Epithelial cell of esophagus (primary cell): ENCODE measurements around the gene OPN1SW.

Source experiments
- DNase-seq: peaks from one replicate; pipeline ENCODE4 v3.0.0; 2010; ENCODE audit warnings: low read depth
- H3K4me3 ChIP-seq: 2 replicates; pipeline ENCODE4 v1.5.1; 2011; ENCODE audit warnings: mild to moderate bottlenecking, low read length, control low read depth
- TF ChIP-seq, protein P1 (sequence below): IDR thresholded peaks from 2 replicates; pipeline ENCODE4 v1.5.1; 2011; ENCODE audit warnings: low read depth, mild to moderate bottlenecking, low read length, control low read depth, inconsistent platforms; ENCODE audit not compliant: insufficient read depth; ENCODE audit errors: missing control alignments

Gene OPN1SW

DNA sequence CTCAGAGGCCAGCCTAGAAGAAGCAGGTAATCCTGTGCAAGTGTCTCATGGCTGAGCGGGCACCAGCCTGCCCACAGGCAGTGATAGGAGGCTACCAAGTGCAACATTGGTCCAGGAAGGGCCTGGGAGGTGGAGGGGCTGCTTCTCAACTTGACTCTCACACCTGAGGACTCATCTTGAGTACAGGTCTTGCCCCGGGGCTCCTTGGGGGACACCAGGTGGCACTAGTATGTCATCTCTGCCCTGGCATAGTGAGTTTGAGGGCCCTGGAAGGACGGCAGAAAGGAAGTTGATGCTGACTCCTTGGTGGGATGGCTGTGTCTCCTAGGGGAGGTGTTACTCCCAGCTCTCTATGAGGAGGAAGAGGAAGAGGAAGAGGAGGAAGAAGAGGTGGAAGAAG lies 18.4 kb upstream of the OPN1SW start:
- peak; percentile 15 for DNase-seq
- no peak overlapping the region for H3K4me3 ChIP-seq
- TF ChIP-seq, protein P1, sequence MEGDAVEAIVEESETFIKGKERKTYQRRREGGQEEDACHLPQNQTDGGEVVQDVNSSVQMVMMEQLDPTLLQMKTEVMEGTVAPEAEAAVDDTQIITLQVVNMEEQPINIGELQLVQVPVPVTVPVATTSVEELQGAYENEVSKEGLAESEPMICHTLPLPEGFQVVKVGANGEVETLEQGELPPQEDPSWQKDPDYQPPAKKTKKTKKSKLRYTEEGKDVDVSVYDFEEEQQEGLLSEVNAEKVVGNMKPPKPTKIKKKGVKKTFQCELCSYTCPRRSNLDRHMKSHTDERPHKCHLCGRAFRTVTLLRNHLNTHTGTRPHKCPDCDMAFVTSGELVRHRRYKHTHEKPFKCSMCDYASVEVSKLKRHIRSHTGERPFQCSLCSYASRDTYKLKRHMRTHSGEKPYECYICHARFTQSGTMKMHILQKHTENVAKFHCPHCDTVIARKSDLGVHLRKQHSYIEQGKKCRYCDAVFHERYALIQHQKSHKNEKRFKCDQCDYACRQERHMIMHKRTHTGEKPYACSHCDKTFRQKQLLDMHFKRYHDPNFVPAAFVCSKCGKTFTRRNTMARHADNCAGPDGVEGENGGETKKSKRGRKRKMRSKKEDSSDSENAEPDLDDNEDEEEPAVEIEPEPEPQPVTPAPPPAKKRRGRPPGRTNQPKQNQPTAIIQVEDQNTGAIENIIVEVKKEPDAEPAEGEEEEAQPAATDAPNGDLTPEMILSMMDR: peak; percentile 15

DNA sequence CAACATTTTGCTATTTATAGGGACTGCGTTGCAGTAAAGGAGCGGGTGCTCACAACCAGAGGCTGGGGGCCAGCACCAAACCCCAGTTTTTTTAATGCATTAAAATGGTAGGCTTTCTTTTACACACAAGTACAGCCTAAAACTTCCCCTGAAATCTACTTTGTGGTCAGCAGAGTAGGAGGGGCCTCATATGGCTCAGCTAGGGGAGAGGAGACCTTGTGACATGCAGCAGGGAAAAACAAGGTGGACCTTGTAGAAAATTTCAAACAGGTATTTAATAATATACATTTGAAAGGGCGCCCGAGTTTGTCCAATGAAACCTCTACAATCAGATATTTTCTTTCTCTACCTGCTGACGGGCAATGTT lies 17.6 kb upstream of the OPN1SW start:
- no peak overlapping the region for H3K4me3 ChIP-seq
- DNase-seq: no peak
- TF ChIP-seq, protein P1: no peak

DNA sequence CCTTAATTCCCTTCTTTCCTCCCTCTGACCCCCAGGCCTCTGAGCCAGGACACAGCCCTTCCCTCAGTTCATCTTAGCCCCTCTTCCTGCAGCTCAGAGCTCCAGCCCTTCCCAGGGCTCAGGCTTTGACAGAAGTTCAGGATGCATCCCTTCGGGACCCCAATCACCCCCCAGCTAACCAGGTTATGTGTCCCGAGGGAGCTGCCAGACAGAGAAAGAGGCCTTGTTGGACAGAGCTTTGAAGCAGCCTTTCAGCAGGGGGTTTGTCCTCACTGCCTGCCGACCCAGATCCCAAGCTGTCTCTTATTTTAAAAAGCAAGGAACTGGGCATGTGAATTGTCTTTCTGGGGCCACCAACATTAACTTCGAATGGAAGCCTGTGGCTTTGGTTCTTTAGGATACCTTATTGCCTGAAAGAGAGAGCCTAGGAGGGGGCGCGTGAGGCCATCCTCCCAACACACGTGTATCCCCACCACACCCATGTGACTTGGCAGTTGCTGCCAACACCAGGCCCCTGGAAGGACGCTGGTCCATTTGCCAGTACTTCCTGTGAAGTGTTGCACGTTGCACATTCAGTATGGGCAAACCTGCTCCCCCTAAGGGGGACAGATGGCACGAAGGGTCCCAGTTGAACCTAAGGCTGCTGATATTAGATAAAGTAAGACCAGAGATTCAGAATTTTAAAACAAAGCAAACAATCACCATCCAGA lies 17.0 kb upstream of the OPN1SW start:
- no peak for DNase-seq
- no peak overlapping the region for H3K4me3 ChIP-seq
- TF ChIP-seq, protein P1: no peak

DNA sequence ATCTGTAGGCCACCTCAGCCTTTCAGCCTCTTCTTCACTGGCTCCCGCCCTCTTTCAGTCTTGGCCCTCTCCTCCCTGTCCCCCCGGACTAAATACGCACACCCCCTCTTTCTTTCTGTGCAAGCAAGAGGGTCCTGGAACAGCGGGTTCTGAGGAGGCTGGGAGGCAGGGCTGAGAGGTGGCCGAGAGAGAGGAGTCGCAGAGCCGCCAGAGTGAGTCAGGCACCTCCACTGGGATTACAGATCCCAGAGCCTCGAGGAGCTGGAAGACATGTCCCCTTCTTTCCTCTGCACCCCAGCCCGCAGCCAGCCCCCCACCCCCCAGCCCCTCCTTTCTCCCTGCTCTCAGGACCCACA lies 16.4 kb upstream of the OPN1SW start:
- peak; percentile 20 for DNase-seq
- TF ChIP-seq, protein P1: no peak
- H3K4me3 ChIP-seq: peak overlapping the region; percentile 56

DNA sequence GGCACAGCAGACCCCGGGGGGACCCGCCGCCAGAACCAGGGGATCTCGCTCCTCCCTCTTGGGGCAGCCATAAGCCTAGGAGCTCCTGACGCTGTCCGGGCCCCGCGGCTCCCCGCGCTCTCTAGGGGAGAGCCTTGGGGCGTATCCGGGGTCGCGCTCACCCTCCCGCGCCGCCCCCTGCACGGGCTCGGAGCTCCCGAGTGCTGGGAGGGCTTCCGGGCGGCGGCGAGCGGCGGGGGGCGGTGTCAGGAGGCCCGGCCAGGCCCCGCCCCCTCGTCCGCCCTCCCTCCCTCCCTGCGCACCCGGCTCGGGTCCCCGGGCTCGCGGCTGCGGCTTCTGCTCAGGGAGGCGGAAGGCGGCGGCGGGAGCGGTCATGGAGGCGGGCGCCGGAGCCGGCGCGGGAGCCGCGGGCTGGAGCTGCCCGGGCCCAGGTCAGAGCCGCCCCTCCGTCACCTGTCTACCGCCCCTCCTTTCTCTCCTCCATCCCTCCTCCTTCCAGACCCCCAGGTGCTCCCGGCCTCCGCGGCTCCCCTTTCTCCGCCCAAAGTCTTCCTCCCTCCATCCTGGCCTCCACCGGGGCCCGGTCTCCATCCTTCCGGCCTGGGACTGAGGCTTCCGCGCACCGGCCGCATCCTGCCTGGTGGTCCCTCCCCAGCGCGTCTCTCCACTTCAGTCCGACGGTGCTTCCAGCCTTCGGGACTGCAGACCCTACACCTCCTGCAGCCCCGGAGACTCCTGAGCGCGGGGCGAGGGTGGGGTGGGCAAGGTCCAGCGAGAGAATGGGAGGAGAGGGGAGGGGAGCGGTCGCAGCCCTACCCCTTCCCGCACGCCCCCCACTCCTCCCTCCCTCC lies 15.8 kb upstream of the OPN1SW start, which contains the start of gene CCDC136:
Gene CCDC136, plus strand, starts transcription at position 848 of the 851 bp plus-strand sequence. CDS start 444 bp downstream, outside the sequence.
- H3K4me3 ChIP-seq: peak within 1 kb of the TSS; percentile 56
- DNase-seq: peak; percentile 67
- TF ChIP-seq, protein P1: no peak

DNA sequence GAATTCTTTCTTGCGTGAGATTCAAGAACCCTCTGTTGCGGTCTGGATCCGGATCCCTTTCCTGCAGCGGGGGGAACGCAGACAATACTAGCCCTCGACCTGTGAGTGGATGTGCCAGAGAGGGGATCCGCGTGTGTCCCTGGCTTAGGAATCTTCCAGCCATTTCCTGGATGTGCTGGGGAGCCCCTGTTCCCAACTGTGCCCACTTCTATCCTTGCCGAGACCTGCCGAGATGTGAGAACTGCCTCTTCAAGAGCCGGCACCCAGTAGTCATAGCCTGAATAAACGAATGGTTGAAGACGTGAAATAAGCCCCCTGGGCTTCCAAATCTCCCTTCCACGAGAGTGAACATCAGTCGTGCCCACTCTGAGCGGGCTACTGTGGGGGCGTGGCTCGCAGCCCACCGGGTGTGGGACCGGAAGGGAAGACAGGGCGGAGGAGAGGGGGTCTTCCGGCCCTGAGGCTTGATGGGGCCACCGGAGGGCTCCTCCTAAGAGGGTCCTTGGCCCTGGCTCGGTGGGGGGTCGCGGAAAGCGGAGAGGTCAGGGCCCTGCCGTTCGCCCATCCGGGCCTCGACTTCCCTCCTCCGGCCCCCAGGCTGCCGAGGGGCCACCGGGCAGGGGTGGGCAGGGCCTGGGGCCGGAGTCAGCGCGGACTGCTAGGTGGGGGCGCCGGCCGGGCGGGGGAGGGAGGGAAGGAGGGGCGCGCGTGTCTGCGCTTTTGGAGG lies 14.9 kb upstream of the OPN1SW start:
- no peak for DNase-seq
- H3K4me3 ChIP-seq: peak overlapping the region; percentile 50
- TF ChIP-seq, protein P1: no peak
